GM12873 (cell line): ENCODE measurements around the gene ELFN2.

ENCODE experiments used
- TF ChIP-seq, protein P1 (sequence below): IDR thresholded peaks from 2 replicates; pipeline ENCODE4 v1.5.1; 2012; ENCODE audit warnings: low read depth, mild to moderate bottlenecking, moderate library complexity, low read length, control low read depth; ENCODE audit not compliant: insufficient read depth; ENCODE audit errors: missing control alignments

The ELFN2 gene

GRCh38 chr22:37377927-37378326 lies 49.4 kb downstream of the ELFN2 start:
- TF ChIP-seq, protein P1, sequence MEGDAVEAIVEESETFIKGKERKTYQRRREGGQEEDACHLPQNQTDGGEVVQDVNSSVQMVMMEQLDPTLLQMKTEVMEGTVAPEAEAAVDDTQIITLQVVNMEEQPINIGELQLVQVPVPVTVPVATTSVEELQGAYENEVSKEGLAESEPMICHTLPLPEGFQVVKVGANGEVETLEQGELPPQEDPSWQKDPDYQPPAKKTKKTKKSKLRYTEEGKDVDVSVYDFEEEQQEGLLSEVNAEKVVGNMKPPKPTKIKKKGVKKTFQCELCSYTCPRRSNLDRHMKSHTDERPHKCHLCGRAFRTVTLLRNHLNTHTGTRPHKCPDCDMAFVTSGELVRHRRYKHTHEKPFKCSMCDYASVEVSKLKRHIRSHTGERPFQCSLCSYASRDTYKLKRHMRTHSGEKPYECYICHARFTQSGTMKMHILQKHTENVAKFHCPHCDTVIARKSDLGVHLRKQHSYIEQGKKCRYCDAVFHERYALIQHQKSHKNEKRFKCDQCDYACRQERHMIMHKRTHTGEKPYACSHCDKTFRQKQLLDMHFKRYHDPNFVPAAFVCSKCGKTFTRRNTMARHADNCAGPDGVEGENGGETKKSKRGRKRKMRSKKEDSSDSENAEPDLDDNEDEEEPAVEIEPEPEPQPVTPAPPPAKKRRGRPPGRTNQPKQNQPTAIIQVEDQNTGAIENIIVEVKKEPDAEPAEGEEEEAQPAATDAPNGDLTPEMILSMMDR: no peak

- TF ChIP-seq, protein P1: no peak
Observed at GRCh38 chr22:37377138-37377537, 50.1 kb downstream of the ELFN2 start.

DNA sequence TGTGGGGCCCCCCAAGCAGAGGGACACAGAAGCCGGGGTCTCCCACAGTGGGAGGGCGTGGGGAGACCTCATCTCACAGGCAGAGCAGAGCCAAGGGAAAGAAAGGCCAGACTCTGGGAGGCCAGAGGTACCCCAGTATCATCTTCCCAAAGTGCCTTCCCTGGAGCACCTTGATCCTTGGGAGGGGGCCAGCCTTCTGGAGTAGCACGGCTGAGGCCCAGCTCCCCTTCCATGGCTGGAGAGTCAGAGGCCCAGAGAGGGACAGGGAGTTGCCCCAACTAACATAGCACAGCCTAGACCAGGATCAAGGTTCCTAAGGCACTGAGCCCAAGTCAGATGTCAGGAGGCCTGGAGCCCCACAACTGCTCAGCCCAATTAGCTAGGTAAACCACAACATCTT lies 50.6 kb downstream of the ELFN2 start:
- TF ChIP-seq, protein P1: no peak

- TF ChIP-seq, protein P1: no peak
Observed at GRCh38 chr22:37375801-37376200, 51.5 kb downstream of the ELFN2 start.

GRCh38 chr22:37374571-37374970 lies 52.7 kb downstream of the ELFN2 start:
- TF ChIP-seq, protein P1: no peak

DNA sequence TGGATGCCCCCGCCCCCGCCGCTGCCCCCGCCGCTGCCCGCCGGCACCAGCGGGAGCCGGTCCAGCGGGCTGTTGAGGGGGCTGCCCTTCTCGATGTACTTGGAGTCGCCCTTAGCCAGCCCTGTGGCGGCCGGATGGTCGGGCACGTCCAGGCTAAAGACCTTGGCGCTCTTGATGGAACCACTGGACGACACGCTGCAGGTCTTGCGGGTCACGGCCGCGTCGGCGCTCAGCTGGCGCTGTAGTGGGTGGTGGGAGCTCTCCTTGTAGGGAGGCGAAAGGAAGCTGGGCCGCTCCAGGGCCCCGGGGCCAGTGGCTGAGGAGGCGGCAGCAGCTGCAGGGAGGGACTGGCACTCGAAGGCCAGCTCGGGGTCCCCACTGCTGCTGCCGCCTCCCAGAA lies 53.8 kb downstream of the ELFN2 start:
- TF ChIP-seq, protein P1: no peak

GRCh38 chr22:37371911-37372310 lies 55.4 kb downstream of the ELFN2 start:
- TF ChIP-seq, protein P1: no peak
